ENCODE data around the gene LPP. TPM values are rescaled to one million over a fixed set of nuclear protein-coding genes. Genes with fewer than 3 reads are reported as not detected.

Gene LPP
- total RNA-seq, 2 donors from 2014 or later: 46.6 to 92.4 TPM

DNA sequence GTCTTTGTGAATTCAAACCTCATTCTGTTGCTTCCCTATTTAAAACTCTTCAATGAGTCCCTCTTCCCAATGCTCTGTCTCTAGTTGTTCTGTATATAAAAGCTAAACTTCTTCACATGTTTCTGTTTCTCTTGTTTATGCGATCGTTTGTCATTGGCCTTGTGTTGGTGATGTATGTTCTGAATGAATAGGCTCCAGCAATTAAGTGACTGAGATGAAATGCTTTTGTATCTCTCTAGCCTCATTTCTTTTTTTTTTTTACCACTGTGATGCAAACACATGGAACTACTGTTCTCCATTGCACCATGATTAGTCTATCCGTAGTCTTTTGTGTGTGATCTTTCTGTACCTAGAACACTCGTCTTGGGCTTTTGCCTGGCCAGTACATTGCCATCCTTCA is 637.4 kb downstream of the LPP start:
- H3K27ac Mint-ChIP-seq: no peak overlapping the region
- no peaks in the 10 kb centered on the region for H3K4me1 Mint-ChIP-seq
- H3K9me3 Mint-ChIP-seq: no peaks in the 10 kb centered on the region
- no peak for ATAC-seq (replicated peaks)
- H3K36me3 Mint-ChIP-seq (ENCODE audit: low read depth): no peaks in the 10 kb centered on the region
- H3K4me3 Mint-ChIP-seq: no peak overlapping the region
- no peaks in the 10 kb centered on the region for H3K27me3 Mint-ChIP-seq

DNA sequence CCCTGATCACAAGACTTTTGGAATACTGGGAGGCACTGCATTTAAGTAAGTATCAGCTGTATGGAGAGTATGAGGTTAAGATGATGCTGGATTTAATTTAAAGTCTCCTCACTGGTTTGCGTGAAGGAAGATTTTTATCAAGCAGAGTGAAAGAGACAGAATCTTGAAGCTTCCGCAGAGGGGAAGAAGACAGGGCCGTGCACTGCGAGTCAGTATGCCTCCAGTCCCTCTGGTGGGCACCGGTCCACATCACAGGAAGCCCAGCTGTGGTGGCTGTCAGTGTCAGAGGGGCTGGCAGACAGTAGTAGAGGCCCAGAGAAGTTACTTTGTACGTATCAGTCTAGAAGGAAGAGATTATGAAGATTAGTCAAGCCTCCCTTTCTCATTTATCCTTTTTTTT is 638.8 kb downstream of the LPP start:
- Mint-ChIP-seq H3K27me3 (no peaks in the 10 kb centered on the region), H3K9me3 (no peaks in the 10 kb centered on the region), H3K36me3 (ENCODE audit: low read depth) (no peaks in the 10 kb centered on the region), H3K4me1 (peaks cover 8% of the 10 kb centered on the region), H3K27ac (no peak overlapping the region), H3K4me3 (no peak overlapping the region)
- ATAC-seq (replicated peaks): no peak

DNA sequence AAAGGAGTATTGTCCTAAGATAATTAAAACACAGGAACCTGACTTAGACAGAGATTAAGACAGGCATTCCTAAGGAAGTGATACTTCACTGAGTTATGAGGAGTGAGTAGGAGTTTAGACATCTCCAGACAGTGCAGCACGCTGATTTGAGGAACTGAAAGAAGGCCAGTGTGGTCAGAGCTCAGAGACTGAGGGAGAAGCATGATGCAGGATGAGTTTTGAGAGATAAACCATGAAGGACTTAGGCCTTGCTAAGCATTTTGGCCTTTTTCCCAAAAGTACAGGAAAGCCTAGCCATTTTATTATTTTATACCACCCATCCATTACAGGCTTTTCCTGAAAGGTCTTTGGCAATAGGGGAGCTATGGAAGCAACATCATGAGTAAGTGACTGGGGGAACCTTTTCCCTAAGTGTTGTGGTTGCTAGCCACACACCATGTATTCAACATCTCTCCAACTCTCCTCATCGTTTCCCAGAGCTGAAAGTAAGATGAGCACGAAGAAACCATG is 642.2 kb downstream of the LPP start:
- H3K4me3 Mint-ChIP-seq: no peak overlapping the region

DNA sequence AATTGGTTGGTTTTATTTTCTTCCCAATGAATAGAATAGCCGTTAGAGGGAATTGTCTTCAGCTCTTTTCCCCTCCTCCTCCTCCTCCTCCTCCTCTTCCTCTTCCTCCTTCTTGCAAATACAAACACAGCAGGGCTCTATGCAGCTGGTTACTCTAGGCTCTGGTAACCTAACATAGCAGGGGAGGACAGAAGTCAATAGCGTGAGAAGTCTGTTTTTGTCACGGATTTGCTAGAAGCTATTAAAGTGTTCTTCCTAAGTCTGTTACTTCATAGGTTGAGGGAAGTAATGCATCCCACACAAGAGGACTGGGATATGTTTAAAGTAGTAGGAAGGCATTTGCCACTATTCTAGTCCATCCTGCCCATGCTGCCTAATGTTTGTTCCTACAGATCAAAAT is 643.1 kb downstream of the LPP start:
- no peaks in the 10 kb centered on the region for H3K27me3 Mint-ChIP-seq
- no peaks in the 10 kb centered on the region for H3K9me3 Mint-ChIP-seq
- ATAC-seq (replicated peaks): no peak
- no peaks in the 10 kb centered on the region for H3K36me3 Mint-ChIP-seq (ENCODE audit: low read depth)
- peaks cover 8% of the 10 kb centered on the region for H3K4me1 Mint-ChIP-seq
- H3K27ac Mint-ChIP-seq: no peak overlapping the region
- H3K4me3 Mint-ChIP-seq: no peak overlapping the region

More for the DNA sequence above, 642.2 kb downstream of the LPP start:
- H3K27me3 Mint-ChIP-seq: no peaks in the 10 kb centered on the region
- no peaks in the 10 kb centered on the region for H3K9me3 Mint-ChIP-seq
- peak; percentile 70 for ATAC-seq (replicated peaks)
- H3K27ac Mint-ChIP-seq: no peak overlapping the region
- no peaks in the 10 kb centered on the region for H3K36me3 Mint-ChIP-seq (ENCODE audit: low read depth)
- H3K4me1 Mint-ChIP-seq: peaks cover 8% of the 10 kb centered on the region

DNA sequence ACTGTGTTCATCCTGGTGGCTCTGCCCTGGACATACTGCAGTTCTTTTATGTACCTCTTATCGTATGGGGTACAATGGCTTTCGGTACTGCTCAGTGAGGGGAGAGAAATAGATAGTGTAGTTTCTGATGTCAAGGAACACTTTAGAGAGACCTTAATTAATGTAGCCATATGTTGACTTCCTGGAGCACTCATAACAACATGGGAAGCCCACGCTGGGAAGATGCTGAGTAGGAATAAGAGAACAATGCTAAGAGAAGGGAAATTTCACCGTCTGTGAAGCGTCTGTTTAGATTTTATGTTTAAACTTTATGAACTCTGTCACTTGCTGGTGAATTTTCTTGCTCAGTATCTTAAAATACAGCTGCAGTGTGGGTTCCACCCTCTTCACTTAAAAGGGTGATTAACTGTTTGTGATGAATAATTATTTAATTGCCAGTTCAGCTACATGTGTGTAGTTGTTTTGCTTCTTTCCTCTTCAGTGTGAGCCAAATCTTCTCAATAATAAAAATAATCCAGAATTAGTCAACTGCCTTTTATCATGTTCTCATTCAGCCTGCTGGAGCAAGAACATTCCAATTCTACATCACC is 644.7 kb downstream of the LPP start:
- no peak for ATAC-seq (replicated peaks)
- Mint-ChIP-seq H3K4me3 (no peak overlapping the region), H3K9me3 (no peaks in the 10 kb centered on the region), H3K27ac (no peak overlapping the region), H3K27me3 (no peaks in the 10 kb centered on the region), H3K36me3 (ENCODE audit: low read depth) (no peaks in the 10 kb centered on the region), H3K4me1 (peaks cover 8% of the 10 kb centered on the region)

DNA sequence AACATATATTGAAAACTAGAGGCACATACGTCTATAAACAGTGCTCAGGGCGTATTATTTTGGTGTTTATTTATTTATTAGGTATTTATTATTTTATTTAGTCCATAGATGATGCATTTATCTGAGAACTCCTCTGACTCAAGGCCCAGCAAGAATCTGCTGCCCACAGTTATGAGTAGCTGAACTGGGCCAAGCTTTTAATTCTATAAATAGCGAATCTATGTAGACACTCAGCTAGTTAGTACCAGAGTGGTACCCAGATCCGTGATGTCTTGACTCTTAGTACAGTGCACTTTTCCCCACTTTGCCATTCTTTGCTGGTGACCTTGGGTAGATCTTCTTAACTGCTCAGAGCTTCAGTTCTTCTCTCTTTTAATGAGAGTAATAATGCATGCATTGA is 647.4 kb downstream of the LPP start:
- no peaks in the 10 kb centered on the region for H3K36me3 Mint-ChIP-seq (ENCODE audit: low read depth)
- no peak overlapping the region for H3K27ac Mint-ChIP-seq

DNA sequence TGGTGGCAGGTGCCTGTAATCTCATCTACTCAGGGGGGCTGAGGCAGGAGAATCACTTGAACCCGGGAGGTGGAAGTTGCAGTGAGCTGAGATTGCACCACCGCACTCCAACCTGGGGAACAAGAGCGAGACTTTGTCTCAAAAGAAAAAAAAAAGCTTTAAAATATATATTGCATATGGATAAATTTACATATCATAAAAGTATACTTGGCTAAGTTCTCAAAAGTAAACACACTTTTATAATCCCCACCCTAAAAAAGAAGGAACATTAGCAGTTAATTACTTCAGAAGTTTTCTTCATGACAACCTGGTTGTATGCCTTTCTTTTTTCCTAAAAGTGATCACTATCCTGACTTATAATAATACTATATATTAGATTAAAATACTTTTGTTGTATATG is 648.7 kb downstream of the LPP start:
- Mint-ChIP-seq H3K9me3 (peaks cover 13% of the 10 kb centered on the region), H3K27ac (no peak overlapping the region), H3K36me3 (ENCODE audit: low read depth) (peaks cover 6% of the 10 kb centered on the region), H3K4me1 (no peaks in the 10 kb centered on the region), H3K27me3 (no peaks in the 10 kb centered on the region), H3K4me3 (no peak overlapping the region)
- ATAC-seq (replicated peaks): no peak

More for the DNA sequence above, 647.4 kb downstream of the LPP start:
- Mint-ChIP-seq H3K27me3 (no peaks in the 10 kb centered on the region), H3K4me1 (peaks cover 8% of the 10 kb centered on the region), H3K9me3 (peaks cover under 1% of the 10 kb centered on the region), H3K4me3 (no peak overlapping the region)
- no peak for ATAC-seq (replicated peaks)

DNA sequence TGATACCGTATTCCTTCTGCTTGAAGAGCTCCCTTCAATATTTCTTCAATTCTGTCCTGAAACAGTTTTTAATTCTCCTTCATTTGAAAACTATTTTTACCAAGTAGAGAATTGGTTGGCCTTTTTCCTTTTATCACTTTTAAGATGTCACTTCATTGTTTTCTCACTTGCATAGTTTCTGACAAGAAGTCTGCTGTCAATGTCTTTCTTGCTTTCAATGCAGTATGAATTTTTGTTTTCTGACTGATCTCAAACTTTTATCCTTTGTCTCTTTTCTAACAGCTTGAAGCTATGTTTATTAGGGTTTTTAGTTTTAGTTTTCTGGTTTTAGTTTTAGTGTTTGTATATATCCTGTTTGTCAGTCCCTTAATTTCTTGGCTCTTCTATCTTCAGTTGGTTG is 653.0 kb downstream of the LPP start:
- Mint-ChIP-seq H3K27ac (no peak overlapping the region), H3K4me3 (no peak overlapping the region), H3K27me3 (no peaks in the 10 kb centered on the region), H3K4me1 (peaks cover 3% of the 10 kb centered on the region), H3K36me3 (ENCODE audit: low read depth) (peaks cover 7% of the 10 kb centered on the region), H3K9me3 (peaks cover 16% of the 10 kb centered on the region)
- no peak for ATAC-seq (replicated peaks)

DNA sequence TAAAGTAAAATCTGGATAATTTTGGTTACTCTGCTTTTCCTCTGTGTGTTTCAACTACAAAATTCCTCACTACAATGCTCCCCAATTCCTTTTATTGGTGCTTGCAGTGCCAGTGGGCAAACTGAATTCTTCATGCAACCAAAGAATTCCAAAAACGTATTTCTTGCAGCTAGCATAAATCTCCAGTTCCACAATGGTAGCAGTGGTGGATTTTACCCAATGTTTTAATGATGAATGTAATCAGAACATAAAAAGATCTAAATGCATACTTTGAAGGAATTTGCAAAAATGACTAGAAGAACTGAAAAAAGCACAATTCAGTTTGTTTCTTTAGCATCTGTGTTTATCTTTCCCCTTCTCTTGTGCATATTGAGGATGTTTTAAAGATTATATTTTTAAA is 658.2 kb downstream of the LPP start:
- H3K27me3 Mint-ChIP-seq: no peaks in the 10 kb centered on the region
- peaks cover 3% of the 10 kb centered on the region for H3K4me1 Mint-ChIP-seq
- no peak overlapping the region for H3K27ac Mint-ChIP-seq
- ATAC-seq (replicated peaks): no peak
- peaks cover 5% of the 10 kb centered on the region for H3K36me3 Mint-ChIP-seq (ENCODE audit: low read depth)
- peaks cover 8% of the 10 kb centered on the region for H3K9me3 Mint-ChIP-seq
- no peak overlapping the region for H3K4me3 Mint-ChIP-seq

DNA sequence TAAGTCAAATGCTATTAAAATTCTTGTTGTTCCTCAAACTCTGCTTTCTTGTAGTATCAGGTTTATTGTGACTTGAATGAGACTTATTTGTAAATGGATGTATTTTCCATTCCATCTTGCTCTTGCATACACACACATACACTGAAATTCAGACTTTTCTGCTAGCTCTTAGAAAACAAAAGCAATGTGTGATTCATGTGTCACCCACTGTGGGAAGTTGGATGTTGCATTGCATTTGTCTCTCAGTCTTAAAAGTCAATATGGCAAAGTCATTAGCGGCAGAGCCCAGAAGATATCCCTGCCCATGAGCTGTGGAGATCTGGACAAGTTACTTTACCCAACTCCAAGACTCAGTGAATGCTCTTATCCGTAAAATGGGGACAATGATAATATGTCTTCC is 660.6 kb downstream of the LPP start:
- Mint-ChIP-seq H3K4me3 (no peak overlapping the region), H3K27ac (no peak overlapping the region), H3K27me3 (no peaks in the 10 kb centered on the region), H3K36me3 (ENCODE audit: low read depth) (no peaks in the 10 kb centered on the region), H3K4me1 (peaks cover 3% of the 10 kb centered on the region), H3K9me3 (no peaks in the 10 kb centered on the region)
- no peak for ATAC-seq (replicated peaks)

DNA sequence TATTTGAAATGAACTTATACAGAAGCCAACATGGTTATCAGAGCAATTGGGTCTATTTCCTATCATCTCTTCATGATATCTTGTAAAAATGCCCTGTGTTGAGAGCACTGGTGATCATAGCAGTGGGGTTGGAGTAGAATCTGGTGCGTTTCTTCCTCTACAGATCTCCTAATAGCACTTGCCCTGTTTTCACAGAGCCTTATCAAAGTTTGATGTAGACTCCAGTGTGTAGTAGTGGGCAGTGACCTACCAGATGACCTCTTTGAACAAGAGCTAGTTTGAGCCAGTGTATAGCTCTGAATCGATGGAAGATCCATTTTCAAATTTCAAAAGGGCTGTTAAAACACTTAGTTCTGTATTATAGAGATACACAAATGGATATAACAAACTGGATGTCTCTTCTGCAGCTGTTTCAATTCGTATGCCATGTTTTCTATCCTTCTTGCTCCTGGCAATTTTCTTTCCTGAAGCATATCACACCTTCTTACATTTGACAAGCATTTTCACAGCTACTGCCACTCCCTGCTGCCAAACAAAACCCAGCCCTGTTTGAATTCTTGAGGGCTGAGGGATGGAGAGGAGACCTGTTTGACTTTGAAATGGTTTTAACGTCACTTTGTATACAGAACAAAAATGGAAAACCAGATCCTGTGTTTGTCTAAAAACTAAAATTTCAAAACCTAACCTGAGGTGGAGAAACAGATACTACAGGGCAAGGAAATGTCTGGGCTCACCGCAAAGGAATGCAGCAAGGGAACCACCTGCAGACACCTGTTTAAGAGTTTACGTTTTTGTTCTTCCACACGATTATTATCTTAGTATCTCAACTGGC is 663.4 kb downstream of the LPP start:
- no peak overlapping the region for H3K27ac Mint-ChIP-seq
- H3K36me3 Mint-ChIP-seq (ENCODE audit: low read depth): no peaks in the 10 kb centered on the region
- H3K27me3 Mint-ChIP-seq: no peaks in the 10 kb centered on the region

DNA sequence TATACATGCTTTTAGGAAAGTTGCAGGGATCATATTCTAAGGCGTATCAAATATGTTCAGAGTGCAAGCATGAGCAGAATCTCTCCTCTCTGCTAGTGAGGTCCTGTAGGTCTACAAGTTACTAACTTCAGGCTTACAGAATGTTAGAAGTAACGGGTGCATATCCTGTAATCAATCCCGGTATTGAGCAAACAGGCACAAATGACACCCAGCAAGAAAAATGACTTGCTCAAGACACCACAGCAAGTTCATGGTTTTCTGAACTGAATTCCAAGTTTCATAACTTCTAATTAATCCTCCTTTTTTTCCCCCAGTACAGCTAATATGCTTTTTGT is 663.9 kb downstream of the LPP start:
- H3K9me3 Mint-ChIP-seq: no peaks in the 10 kb centered on the region
- H3K4me3 Mint-ChIP-seq: no peak overlapping the region
- H3K4me1 Mint-ChIP-seq: no peaks in the 10 kb centered on the region
- ATAC-seq (replicated peaks): no peak
- H3K27me3 Mint-ChIP-seq: no peaks in the 10 kb centered on the region
- H3K36me3 Mint-ChIP-seq (ENCODE audit: low read depth): no peaks in the 10 kb centered on the region
- no peak overlapping the region for H3K27ac Mint-ChIP-seq

More for the DNA sequence above, 663.4 kb downstream of the LPP start:
- Mint-ChIP-seq H3K4me3 (no peak overlapping the region), H3K4me1 (no peaks in the 10 kb centered on the region), H3K9me3 (no peaks in the 10 kb centered on the region)
- no peak for ATAC-seq (replicated peaks)

DNA sequence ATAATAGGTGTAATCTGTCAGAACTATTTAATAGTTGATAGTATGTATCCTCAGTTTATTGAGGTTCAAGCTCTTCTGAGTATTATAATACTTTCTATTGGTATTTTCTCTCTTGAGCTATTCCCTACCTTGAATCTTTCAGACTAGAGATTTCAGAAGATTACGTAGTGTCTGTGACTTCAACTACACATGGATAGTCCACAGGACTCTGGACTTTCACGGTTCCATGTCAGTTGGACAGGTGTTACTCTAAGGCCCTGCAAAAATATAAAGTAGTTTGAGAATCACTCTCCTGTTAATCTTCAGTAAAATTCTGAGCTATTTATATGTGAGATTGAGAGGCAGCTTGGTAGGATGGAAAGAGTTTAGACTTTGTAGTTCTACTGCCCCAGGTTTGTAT is 664.3 kb downstream of the LPP start:
- Mint-ChIP-seq H3K4me3 (no peak overlapping the region), H3K27ac (no peak overlapping the region), H3K9me3 (no peaks in the 10 kb centered on the region), H3K4me1 (no peaks in the 10 kb centered on the region), H3K27me3 (no peaks in the 10 kb centered on the region), H3K36me3 (ENCODE audit: low read depth) (no peaks in the 10 kb centered on the region)
- ATAC-seq (replicated peaks): no peak

DNA sequence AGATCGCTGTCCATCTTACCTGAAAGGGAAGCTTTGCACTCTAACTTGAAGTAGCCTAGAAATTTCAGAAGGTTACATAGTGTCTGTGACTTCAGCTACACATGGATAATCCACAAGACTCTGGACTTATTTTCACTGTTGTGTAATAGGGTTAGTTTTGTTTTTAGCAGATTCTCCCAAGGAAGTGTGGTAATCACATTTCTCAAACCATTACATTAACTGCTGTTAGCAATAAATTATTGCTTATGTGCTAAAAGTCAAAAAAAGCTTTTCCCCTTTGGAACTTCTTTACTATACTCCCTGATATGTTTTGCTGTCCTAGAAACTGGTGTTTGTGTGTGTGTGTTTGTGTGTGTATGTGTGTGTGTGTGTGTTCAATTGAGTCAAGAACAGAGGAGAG is 666.0 kb downstream of the LPP start:
- Mint-ChIP-seq H3K9me3 (no peaks in the 10 kb centered on the region), H3K36me3 (ENCODE audit: low read depth) (no peaks in the 10 kb centered on the region), H3K27me3 (no peaks in the 10 kb centered on the region), H3K4me3 (no peak overlapping the region), H3K4me1 (no peaks in the 10 kb centered on the region), H3K27ac (no peak overlapping the region)
- no peak for ATAC-seq (replicated peaks)

DNA sequence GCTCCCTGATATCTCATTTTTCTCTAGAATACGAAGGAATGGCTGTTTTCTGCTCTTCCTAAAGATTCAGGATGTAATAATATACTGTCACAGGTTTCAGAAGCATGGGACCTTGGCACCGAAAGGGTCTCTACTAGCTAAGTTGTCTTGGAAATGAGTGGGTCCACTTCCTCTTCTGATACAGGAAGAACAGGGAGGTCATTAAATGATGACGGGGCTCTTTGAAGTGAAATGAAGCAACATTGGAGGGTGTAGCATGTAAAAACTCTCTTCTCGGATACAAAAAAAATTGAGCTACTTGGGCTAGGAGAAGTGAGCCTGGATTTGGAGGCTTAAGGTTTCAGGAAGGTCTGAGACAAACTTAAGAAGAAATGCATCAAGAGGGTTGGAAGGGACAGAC is 668.0 kb downstream of the LPP start:
- no peak for ATAC-seq (replicated peaks)
- H3K9me3 Mint-ChIP-seq: no peaks in the 10 kb centered on the region
- H3K27ac Mint-ChIP-seq: no peak overlapping the region
- no peak overlapping the region for H3K4me3 Mint-ChIP-seq
- peaks cover 6% of the 10 kb centered on the region for H3K4me1 Mint-ChIP-seq
- no peaks in the 10 kb centered on the region for H3K36me3 Mint-ChIP-seq (ENCODE audit: low read depth)
- H3K27me3 Mint-ChIP-seq: no peaks in the 10 kb centered on the region

Data from activated T-helper 17 cell treated with anti-CD3 and anti-CD28 coated beads, Interleukin-2, amount 50 U/mL, for 72 hours (primary cell).